Endothelial cell of umbilical vein (primary cell): ENCODE data around the gene ZNF365. TPM values are rescaled to one million over a fixed set of nuclear protein-coding genes. Genes with fewer than 3 reads are reported as not detected.

ENCODE experiments used
- BruUV-seq: library from RNA; stranded (reverse); fragments of 400-500 nt; replicated peaks from 2 replicates; lab custom pipeline; 2021; lab: Mats Ljungman, UMichigan
- CTCF ChIA-PET: fragments of 300-600, 350-600 bp; sonication (Branson Sonifier 250); formaldehyde crosslinking; loops from one replicate; lab custom pipeline; 2021; ENCODE audit warnings: antibody characterized with exemption, inconsistent platforms; lab: Charles Lee
- POLR2A ChIA-PET: fragments of 300-600, 350-600 bp; sonication (Branson Sonifier 250); formaldehyde crosslinking; loops from one replicate; lab custom pipeline; 2021; ENCODE audit warnings: antibody characterized with exemption, inconsistent platforms; lab: Charles Lee
- DNase-seq: peaks from one replicate; pipeline ENCODE4 v3.0.0-alpha.2; 2011; ENCODE audit warnings: low read depth, low spot score
- FAIRE-seq: peaks from 2 replicates; lab custom pipeline; 2011; peaks lifted over from hg19 to GRCh38; lab: Jason Lieb, UNC
- H2AFZ ChIP-seq: 2 replicates; pipeline ENCODE4 v1.6.0; 2012; ENCODE audit warnings: low read depth, low read length, control low read depth, inconsistent platforms
- H3K27ac ChIP-seq: 2 replicates; pipeline ENCODE4 v1.5.1; 2011; ENCODE audit warnings: low read depth, mild to moderate bottlenecking, control low read depth, low read length, moderate library complexity; ENCODE audit not compliant: insufficient read depth
- H3K27me3 ChIP-seq, 2 experiments: 2 replicates each; pipeline versions ENCODE4 v1.6.0 to v1.6.1; 2011; ENCODE audit warnings: low read length in 2 of 2, mixed read lengths in 1 of 2; ENCODE audit not compliant: control insufficient read depth in 2 of 2, insufficient read depth in 2 of 2
- H3K36me3 ChIP-seq, 2 experiments: 2 replicates in 1 of 2; 3 replicates in 1 of 2; pipeline ENCODE4 v1.5.1; 2011; ENCODE audit warnings: low read length in 2 of 2, mild to moderate bottlenecking in 1 of 2, moderate library complexity in 1 of 2; ENCODE audit not compliant: control insufficient read depth in 2 of 2, insufficient read depth in 2 of 2; ENCODE audit errors: extremely low read depth in 1 of 2
- H3K4me1 ChIP-seq: 3 replicates; pipeline ENCODE4 v1.5.1; 2011; ENCODE audit warnings: mild to moderate bottlenecking, low read length; ENCODE audit not compliant: control insufficient read depth, insufficient read depth; ENCODE audit errors: extremely low read depth
- H3K4me2 ChIP-seq: 2 replicates; pipeline ENCODE4 v1.6.1; 2011; ENCODE audit warnings: low read length, control low read depth, mixed read lengths; ENCODE audit not compliant: insufficient read depth
- H3K4me3 ChIP-seq, 3 experiments: fragments of 200-600 bp in 1 of 3; sonication (generic), shearing (Covaris generic) in 1 of 3; replicated peaks in 1 of 3; 2 replicates each; pipeline ENCODE4 v1.5.1; 2011 to 2016; ENCODE audit warnings: control low read depth in 3 of 3, low read length in 3 of 3, mild to moderate bottlenecking in 2 of 3, inconsistent platforms in 1 of 3, low read depth in 1 of 3, moderate library complexity in 1 of 3; ENCODE audit not compliant: insufficient read depth in 1 of 3
- H3K79me2 ChIP-seq: 2 replicates; pipeline ENCODE4 v1.6.0; 2012; ENCODE audit warnings: low read length, inconsistent platforms; ENCODE audit not compliant: control insufficient read depth, insufficient read depth
- H3K9ac ChIP-seq: replicated peaks from 2 replicates; pipeline ENCODE3; 2011; ENCODE audit warnings: low read length, control low read depth; ENCODE audit not compliant: insufficient read depth; ENCODE audit errors: extremely low read depth
- H3K9me1 ChIP-seq: replicated peaks from 3 replicates; pipeline ENCODE4 v1.6.0; 2011; ENCODE audit warnings: mild to moderate bottlenecking, low read length; ENCODE audit not compliant: control insufficient read depth, insufficient read depth; ENCODE audit errors: extremely low read depth
- H3K9me3 ChIP-seq: replicated peaks from 2 replicates; pipeline ENCODE4 v1.5.1; 2012; ENCODE audit warnings: low read length, inconsistent platforms; ENCODE audit not compliant: control insufficient read depth, insufficient read depth
- H4K20me1 ChIP-seq: replicated peaks from 2 replicates; pipeline ENCODE3; 2011; ENCODE audit warnings: mild to moderate bottlenecking, low read length; ENCODE audit not compliant: control insufficient read depth, insufficient read depth; ENCODE audit errors: extremely low read depth
- CTCF ChIP-seq, 2 donors: IDR thresholded peaks; 1 replicate in 1 of 2; 2 replicates in 1 of 2; pipeline ENCODE4 v1.5.1; 2011; ENCODE audit warnings: low read length in 2 of 2, mild to moderate bottlenecking in 2 of 2, moderate library complexity in 2 of 2, control low read depth in 1 of 2, inconsistent platforms in 1 of 2, low read depth in 1 of 2; ENCODE audit not compliant: insufficient read depth in 1 of 2; ENCODE audit errors: extremely low read depth in 1 of 2
- EZH2 ChIP-seq: IDR thresholded peaks from 2 replicates; pipeline ENCODE4 v1.6.1; 2012; ENCODE audit warnings: borderline replicate concordance, low read depth, mild to moderate bottlenecking, moderate library complexity, low read length, inconsistent platforms; ENCODE audit not compliant: severe bottlenecking
- FOS ChIP-seq: IDR thresholded peaks from 2 replicates; pipeline ENCODE4 v1.6.1; 2011; ENCODE audit warnings: mild to moderate bottlenecking, low read length, moderate library complexity, borderline replicate concordance; ENCODE audit not compliant: insufficient read depth
- GATA2 ChIP-seq: IDR thresholded peaks from 2 replicates; pipeline ENCODE4 v1.7.0; 2011; ENCODE audit warnings: low read depth, mild to moderate bottlenecking, moderate library complexity, mixed read lengths, low read length; ENCODE audit not compliant: insufficient read length, insufficient read depth
- JUN ChIP-seq: IDR thresholded peaks from 2 replicates; pipeline ENCODE4 v1.6.1; 2011; ENCODE audit warnings: borderline replicate concordance, low read depth; ENCODE audit not compliant: insufficient read length, insufficient read depth
- MAX ChIP-seq: IDR thresholded peaks from 2 replicates; pipeline ENCODE4 v1.6.1; 2011; ENCODE audit not compliant: insufficient read depth, insufficient read length
- MYC ChIP-seq: IDR thresholded peaks from one replicate; pipeline ENCODE4 v1.6.1; 2011; ENCODE audit warnings: mild to moderate bottlenecking, low read depth, low read length
- POLR2A ChIP-seq: IDR thresholded peaks from 2 replicates; pipeline ENCODE4 v1.6.1; 2012; ENCODE audit warnings: low read depth, mild to moderate bottlenecking, control low read depth, low read length
- POLR2AphosphoS5 ChIP-seq: IDR thresholded peaks from 2 replicates; pipeline ENCODE4 v1.6.1; 2012; ENCODE audit warnings: low read depth, mild to moderate bottlenecking, control low read depth, low read length, moderate library complexity; ENCODE audit not compliant: insufficient read depth
- dilution Hi-C: fragments of 300-500 bp; cut with MboI; formaldehyde crosslinking; loops from one replicate; pipeline ENCODE4 v1.15.0; 2019; ENCODE audit warnings: low sequenced_read_pairs; ENCODE audit not compliant: extremely low pct_ligation_motif_present
- intact Hi-C: fragments of 100-400 bp; cut with micrococcal nuclease; formaldehyde crosslinking; loops from one replicate; pipeline ENCODE4 v1.10.0; 2022
- polyA plus RNA-seq, 4 experiments: library from polyadenylated mRNA; depleted of rRNA in 3 of 4; stranded (reverse) in 3 of 4; unstranded in 1 of 4; fragments of >200 nt; gene quantifications; 2 replicates each; pipeline versions ENCODE4 v1.2.1 to v1.2.3, GENCODE V29; 2011 to 2012; ENCODE audit warnings: missing spikeins in 1 of 4
- total RNA-seq: library from RNA; stranded (reverse); gene quantifications from 2 replicates; pipeline ENCODE4 v1.2.3, GENCODE V29; 2021

Gene ZNF365
- total and polyA plus RNA-seq, 2 donors (not counting 3 experiments of a cell fraction or from before 2014, with no cell fraction given) = 1.3 to 2.9 TPM

DNA sequence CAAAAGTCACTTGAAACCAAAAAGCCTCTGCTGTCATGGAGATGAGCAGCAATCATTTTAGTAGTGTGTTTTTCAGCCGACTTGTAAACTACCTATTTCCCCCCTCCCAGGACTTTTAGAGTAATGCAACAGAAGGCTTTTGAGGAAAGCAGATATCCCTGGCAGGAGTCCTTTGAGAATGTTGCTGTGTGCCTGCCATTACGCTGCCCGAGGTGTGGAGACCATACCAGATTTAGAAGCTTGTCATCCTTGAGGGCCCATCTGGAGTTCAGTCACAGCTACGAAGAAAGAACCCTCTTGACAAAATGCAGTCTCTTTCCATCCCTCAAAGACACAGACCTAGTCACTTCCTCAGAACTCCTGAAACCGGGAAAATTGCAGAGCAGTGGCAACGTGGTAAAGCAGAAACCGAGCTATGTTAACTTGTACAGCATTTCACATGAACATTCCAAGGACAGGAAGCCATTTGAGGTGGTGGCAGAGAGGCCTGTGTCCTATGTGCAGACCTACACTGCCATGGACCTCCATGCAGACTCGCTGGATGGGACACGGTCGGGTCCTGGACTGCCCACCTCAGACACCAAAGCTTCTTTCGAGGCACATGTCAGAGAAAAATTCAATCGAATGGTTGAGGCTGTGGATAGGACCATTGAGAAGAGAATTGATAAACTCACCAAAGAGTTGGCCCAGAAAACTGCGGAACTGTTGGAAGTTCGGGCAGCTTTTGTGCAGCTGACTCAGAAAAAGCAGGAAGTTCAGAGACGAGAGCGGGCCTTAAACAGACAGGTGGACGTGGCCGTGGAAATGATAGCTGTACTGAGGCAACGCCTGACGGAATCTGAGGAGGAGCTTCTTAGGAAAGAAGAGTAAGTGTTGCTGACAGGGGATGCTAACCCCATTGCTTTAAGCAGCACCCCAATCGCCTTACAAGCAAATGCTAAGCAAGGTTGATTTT lies 2.2 kb downstream of the ZNF365 start:
- CTCF ChIA-PET = interaction anchor here (1.5 kb wide), 1 partner anchor 48 kb away, joined by 4 read pairs; no protein-coding TSS in a partner anchor
- FAIRE-seq = no peak
- dilution Hi-C loops = no loop called here

More for the DNA sequence above, 2.2 kb downstream of the ZNF365 start:
- intact Hi-C loops = no loop called here
- H3K27me3 ChIP-seq = no peaks in the 10 kb centered on the region
- H3K36me3 ChIP-seq = no peaks in the 10 kb centered on the region
- BruUV-seq = no TSS peak
- no peak overlapping the region for H3K4me3 ChIP-seq
- no peak overlapping the region for H2AFZ ChIP-seq
- H3K79me2 ChIP-seq = no peaks in the 10 kb centered on the region
- H3K9me3 ChIP-seq = no peaks in the 10 kb centered on the region
- TF ChIP-seq MAX (no peak), MYC (no peak), POLR2A (no peak), EZH2 (no peak), CTCF (IDR thresholded peaks at IDR 0.05; ENCODE audit: extremely low read depth in 1 of 2, insufficient read depth in 1 of 2, low read depth in 1 of 2, low read length in 2 of 2) (no peak), GATA2 (no peak), FOS (no peak), JUN (no peak), POLR2AphosphoS5 (no peak)
- no peak overlapping the region for H3K27ac ChIP-seq
- H3K9me1 ChIP-seq = no peaks in the 10 kb centered on the region
- DNase-seq = no peak
- peaks cover 36% of the 10 kb centered on the region for H3K4me1 ChIP-seq
- POLR2A ChIA-PET = no interaction called here
- H3K9ac ChIP-seq = no peak overlapping the region
- H4K20me1 ChIP-seq = no peaks in the 10 kb centered on the region
- H3K4me2 ChIP-seq = no peak overlapping the region
